ENCODE measurements around the gene TBC1D13. TPM values are rescaled to one million over a fixed set of nuclear protein-coding genes. Genes with fewer than 3 reads are reported as not detected.
A peak's percentile ranks its signal among the peaks of the same experiment; 100 is the strongest.

TBC1D13 gene
- total and polyA plus RNA-seq, 2 of the 13 experiments (the other 11 are each of a cell fraction or from before 2014, with no cell fraction given) = 17.9 to 19.7 TPM

DNA sequence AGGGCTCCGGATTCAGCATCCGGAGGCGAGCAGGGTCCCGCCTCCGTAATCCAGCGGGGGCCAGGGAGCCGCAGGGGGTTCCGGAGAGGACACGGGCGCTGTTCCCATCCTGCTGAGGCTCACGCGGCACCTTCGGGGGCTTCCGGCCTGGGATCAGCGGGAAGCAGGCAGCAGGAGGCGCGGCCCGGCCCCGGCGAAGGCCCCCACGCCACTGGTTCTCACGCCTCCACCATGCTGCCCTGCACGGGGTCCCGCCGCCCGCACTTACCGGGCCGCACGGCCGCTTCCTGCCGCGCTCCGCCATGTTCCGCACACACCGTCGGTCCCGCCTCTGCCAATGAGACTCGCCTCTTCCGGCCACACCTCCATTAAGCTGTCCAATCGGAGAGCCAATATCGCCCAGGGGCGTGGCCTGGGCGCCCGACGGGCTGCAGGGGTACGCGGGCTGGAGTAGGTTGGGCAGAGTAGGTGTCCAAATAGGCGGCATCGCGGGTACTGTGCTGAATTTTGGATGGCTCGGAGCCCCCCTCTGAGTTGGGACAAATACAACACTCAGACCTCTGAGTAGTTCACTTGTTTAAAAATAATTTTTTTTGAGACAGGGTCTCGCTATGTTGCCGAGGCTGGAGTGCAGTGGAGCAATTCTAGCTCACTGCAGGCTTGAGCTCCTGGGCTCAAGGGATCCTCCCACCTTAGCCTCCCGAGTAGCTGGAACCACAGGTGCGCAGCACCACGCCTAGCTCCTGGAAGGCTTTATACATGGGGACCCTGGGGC is 42.6 kb downstream of the TBC1D13 start, which contains the start of gene SPOUT1 (continued):
- TF ChIP-seq SRY (CRISPR knock-in tag; IDR thresholded peaks at IDR 0.05) (peak; percentile 36; the same call in 1 of the 2 replicates), IKZF1 (IDR thresholded peaks at IDR 0.05) (no peak), ZNF792 (CRISPR knock-in tag; IDR thresholded peaks at IDR 0.05) (peak; percentile 88), ZFP90 (CRISPR knock-in tag; IDR thresholded peaks at IDR 0.05; ENCODE audit: borderline replicate concordance) (peak; percentile 88; the same call in 1 of the 2 replicates), NCOA2 (CRISPR knock-in tag; IDR thresholded peaks at IDR 0.05) (peak; percentile 15; the same call in 1 of the 2 replicates), ZNF660 (CRISPR knock-in tag; IDR thresholded peaks at IDR 0.05; ENCODE audit: borderline replicate concordance, low read depth) (no peak), ZNF724P (CRISPR knock-in tag; IDR thresholded peaks at IDR 0.05; ENCODE audit: borderline replicate concordance) (peak; percentile 81; the same call in 1 of the 2 replicates), ZFP62 (CRISPR knock-in tag; IDR thresholded peaks at IDR 0.05) (no peak), ZSCAN21 (CRISPR knock-in tag; IDR thresholded peaks at IDR 0.05; ENCODE audit: borderline replicate concordance) (no peak), ZFP36L1 (CRISPR knock-in tag; IDR thresholded peaks at IDR 0.05) (no peak), SAP130 (CRISPR knock-in tag; IDR thresholded peaks at IDR 0.05; ENCODE audit: low read depth) (peak; percentile 96), ZNF781 (CRISPR knock-in tag; IDR thresholded peaks at IDR 0.05; ENCODE audit: borderline replicate concordance, not compliant biosample characterization) (no peak), NONO (IDR thresholded peaks at IDR 0.05) (no peak), NONO (CRISPR knock-in tag; conservative IDR thresholded peaks at IDR 0.05) (peak; percentile 85), ZNF468 (CRISPR knock-in tag; IDR thresholded peaks at IDR 0.05) (no peak), MED13 (CRISPR knock-in tag; IDR thresholded peaks at IDR 0.05) (peak; percentile 88), PPARG (CRISPR knock-in tag; conservative IDR thresholded peaks at IDR 0.05) (no peak)
- TF ChIP-seq, protein P1, sequence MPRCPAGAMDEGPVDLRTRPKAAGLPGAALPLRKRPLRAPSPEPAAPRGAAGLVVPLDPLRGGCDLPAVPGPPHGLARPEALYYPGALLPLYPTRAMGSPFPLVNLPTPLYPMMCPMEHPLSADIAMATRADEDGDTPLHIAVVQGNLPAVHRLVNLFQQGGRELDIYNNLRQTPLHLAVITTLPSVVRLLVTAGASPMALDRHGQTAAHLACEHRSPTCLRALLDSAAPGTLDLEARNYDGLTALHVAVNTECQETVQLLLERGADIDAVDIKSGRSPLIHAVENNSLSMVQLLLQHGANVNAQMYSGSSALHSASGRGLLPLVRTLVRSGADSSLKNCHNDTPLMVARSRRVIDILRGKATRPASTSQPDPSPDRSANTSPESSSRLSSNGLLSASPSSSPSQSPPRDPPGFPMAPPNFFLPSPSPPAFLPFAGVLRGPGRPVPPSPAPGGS (CRISPR knock-in tag; IDR thresholded peaks at IDR 0.05) = peak; percentile 31; the same call in 1 of the 2 replicates
- TF ChIP-seq, protein P2, sequence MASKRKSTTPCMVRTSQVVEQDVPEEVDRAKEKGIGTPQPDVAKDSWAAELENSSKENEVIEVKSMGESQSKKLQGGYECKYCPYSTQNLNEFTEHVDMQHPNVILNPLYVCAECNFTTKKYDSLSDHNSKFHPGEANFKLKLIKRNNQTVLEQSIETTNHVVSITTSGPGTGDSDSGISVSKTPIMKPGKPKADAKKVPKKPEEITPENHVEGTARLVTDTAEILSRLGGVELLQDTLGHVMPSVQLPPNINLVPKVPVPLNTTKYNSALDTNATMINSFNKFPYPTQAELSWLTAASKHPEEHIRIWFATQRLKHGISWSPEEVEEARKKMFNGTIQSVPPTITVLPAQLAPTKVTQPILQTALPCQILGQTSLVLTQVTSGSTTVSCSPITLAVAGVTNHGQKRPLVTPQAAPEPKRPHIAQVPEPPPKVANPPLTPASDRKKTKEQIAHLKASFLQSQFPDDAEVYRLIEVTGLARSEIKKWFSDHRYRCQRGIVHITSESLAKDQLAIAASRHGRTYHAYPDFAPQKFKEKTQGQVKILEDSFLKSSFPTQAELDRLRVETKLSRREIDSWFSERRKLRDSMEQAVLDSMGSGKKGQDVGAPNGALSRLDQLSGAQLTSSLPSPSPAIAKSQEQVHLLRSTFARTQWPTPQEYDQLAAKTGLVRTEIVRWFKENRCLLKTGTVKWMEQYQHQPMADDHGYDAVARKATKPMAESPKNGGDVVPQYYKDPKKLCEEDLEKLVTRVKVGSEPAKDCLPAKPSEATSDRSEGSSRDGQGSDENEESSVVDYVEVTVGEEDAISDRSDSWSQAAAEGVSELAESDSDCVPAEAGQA (IDR thresholded peaks at IDR 0.05; ENCODE audit: low read depth) = 0 out of 2 replicates have a peak, but pooled peaks have one; percentile 49
- TF ChIP-seq, protein P2 (CRISPR knock-in tag; IDR thresholded peaks at IDR 0.05; ENCODE audit: borderline replicate concordance) = peak; percentile 83; the same call in 1 of the 2 replicates
- TF ChIP-seq, protein P3, sequence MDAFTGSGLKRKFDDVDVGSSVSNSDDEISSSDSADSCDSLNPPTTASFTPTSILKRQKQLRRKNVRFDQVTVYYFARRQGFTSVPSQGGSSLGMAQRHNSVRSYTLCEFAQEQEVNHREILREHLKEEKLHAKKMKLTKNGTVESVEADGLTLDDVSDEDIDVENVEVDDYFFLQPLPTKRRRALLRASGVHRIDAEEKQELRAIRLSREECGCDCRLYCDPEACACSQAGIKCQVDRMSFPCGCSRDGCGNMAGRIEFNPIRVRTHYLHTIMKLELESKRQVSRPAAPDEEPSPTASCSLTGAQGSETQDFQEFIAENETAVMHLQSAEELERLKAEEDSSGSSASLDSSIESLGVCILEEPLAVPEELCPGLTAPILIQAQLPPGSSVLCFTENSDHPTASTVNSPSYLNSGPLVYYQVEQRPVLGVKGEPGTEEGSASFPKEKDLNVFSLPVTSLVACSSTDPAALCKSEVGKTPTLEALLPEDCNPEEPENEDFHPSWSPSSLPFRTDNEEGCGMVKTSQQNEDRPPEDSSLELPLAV (CRISPR knock-in tag; conservative IDR thresholded peaks at IDR 0.05; ENCODE audit: low read depth) = no peak
